SH-SY5Y (cell line): ENCODE results near the gene AKAP6.

Experiments
- GATA2 ChIP-seq: IDR thresholded peaks from 2 replicates; pipeline ENCODE4 v1.6.1; 2011; ENCODE audit warnings: mild to moderate bottlenecking, low read depth, low read length
- GATA3 ChIP-seq: IDR thresholded peaks from 2 replicates; pipeline ENCODE4 v1.6.1; 2011; ENCODE audit warnings: low read depth, mild to moderate bottlenecking, low read length, moderate library complexity

Gene AKAP6

GRCh38 chr14:32400480-32400879 lies 71.4 kb downstream of the AKAP6 start:
- TF ChIP-seq GATA2 (no peak), GATA3 (no peak)

GRCh38 chr14:32403021-32403420 lies 73.9 kb downstream of the AKAP6 start:
- no peak for TF ChIP-seq GATA3
- TF ChIP-seq GATA2, result no peak

- TF ChIP-seq GATA2 (no peak), GATA3 (no peak)
Observed at GRCh38 chr14:32403688-32404087, 74.6 kb downstream of the AKAP6 start.

- TF ChIP-seq GATA2 (no peak), GATA3 (no peak)
Observed at GRCh38 chr14:32404784-32405573, 75.9 kb downstream of the AKAP6 start.

GRCh38 chr14:32405856-32406255 lies 76.8 kb downstream of the AKAP6 start:
- TF ChIP-seq GATA2, result no peak
- no peak for TF ChIP-seq GATA3

- TF ChIP-seq GATA2 (no peak), GATA3 (no peak)
Observed at GRCh38 chr14:32407130-32407529, 78.0 kb downstream of the AKAP6 start.

DNA sequence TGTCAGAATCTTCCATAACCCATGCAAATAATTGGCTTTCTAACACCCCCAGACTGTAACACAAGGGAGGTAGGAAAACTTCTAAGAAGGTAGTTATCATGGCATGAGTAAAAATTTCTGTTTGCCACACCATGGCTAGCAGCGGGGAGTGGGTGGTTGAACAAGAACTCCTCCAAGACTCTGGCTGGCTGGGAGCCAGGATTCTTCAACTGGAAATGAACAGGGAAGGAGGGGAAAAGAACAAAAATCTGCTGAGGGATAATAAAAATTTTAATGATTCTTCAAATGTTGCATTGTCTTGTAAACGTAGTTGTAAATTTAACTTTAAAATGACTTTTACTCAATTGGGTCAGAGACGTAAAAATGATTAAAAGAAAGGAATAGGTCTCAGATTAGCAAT lies 78.9 kb downstream of the AKAP6 start:
- TF ChIP-seq GATA2 (no peak), GATA3 (no peak)

GRCh38 chr14:32412103-32412502 lies 83.0 kb downstream of the AKAP6 start:
- no peak for TF ChIP-seq GATA3
- no peak for TF ChIP-seq GATA2

GRCh38 chr14:32412532-32412931 lies 83.4 kb downstream of the AKAP6 start:
- TF ChIP-seq GATA2 (no peak), GATA3 (no peak)

- TF ChIP-seq GATA3 (no peak), GATA2 (no peak)
Observed at GRCh38 chr14:32413967-32414640, 85.0 kb downstream of the AKAP6 start.

DNA sequence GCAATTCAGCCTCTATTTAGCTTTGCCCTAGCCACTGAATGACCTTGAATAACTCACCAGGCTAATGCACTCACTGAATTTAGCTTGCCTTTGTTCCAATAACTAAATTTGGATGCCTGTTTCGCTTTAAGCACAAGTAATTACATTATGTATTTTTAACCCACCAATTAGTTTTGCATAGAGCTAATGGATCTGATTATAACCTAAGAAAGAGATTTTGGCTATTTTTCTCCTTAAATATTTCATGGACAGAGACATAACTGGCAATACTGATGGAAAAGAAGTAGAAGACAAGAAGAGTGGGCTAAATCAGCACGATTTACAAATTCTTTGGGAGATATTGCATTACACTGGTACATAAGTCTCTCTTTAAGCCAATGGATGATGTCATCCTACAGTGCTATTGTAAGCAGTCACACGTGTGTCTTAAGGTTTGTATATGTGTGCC lies 85.7 kb downstream of the AKAP6 start:
- TF ChIP-seq GATA3, result no peak
- no peak for TF ChIP-seq GATA2

DNA sequence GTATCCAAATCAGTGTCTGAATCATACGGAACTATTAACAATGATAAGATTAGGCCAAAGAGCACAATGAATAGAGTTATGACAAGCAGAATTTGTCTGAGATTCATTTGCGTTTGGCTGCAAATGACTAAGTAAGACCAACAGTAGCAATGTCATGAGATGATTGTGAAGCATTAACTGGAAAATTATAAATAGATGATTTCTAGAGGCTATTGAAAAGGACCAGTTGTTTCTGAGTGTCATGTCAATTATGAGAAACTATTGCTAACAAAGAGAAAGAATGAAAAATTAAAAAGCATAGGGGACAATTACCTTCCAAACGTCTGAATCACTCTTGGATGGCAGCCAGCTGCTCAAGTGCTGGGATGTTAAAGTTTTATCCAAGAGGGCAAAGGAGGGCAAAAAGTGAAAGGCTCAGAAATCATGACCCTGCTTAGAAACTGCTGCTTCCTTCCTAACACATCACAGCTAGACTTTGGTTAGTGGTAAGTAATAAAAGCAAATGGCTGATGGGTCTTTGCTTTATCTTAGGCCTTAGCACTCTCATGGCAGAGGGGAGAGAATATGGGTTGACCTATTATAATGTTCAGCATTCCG lies 89.0 kb downstream of the AKAP6 start:
- TF ChIP-seq GATA3 (no peak), GATA2 (no peak)

DNA sequence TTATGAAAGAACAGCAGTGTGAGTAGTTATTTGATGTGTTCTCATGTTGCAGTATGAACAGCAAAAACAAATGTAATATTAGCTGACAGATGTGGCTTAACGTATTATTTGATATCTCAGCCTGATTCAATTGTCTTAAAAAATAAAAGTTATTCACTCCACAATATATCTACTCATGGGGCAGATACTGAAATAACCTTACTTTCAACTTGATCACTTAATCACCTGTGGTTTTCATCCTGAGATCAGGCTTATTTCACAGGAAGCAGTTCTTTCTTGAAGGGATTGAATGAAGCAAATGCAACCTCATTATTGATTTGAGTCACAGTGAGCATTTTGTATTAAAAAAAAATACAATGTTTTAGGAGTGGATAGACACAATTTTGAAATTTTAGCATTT lies 90.3 kb downstream of the AKAP6 start:
- TF ChIP-seq GATA3, result no peak
- no peak for TF ChIP-seq GATA2

DNA sequence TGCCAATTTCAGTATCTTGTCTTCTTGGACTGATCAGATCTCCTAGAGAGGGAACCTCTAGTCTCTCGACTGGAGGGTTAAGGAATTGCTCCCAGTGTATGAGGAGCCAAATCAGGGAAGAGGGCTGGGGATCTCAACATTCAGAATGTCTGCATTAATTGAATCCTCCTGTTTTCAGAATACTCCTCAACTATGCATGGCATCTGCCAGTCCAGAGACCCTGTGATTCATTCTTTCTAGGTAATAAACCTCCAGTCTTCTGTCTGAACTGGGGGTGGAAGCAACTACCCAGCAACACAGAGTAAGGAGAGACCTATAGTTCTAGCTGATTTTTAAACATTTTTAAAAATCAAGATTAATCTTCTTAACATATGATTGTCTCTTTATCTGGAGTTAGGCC lies 92.7 kb downstream of the AKAP6 start:
- TF ChIP-seq GATA3 (no peak), GATA2 (no peak)

GRCh38 chr14:32422440-32422839 lies 93.3 kb downstream of the AKAP6 start:
- TF ChIP-seq GATA3 (no peak), GATA2 (no peak)
